ENCODE data around the gene CCDC187.

The CCDC187 gene

GRCh38 chr9:136222166-136222905 is 81.6 kb downstream of the CCDC187 start:
- DNase-seq: no peak

GRCh38 chr9:136220017-136220729 is 83.7 kb downstream of the CCDC187 start:
- DNase-seq: peak; percentile 85

GRCh38 chr9:136219276-136219675 is 84.6 kb downstream of the CCDC187 start:
- DNase-seq: peak; percentile 41

- no peak for DNase-seq
Observed at GRCh38 chr9:136218673-136219072, 85.2 kb downstream of the CCDC187 start.

- DNase-seq: no peak
Observed at GRCh38 chr9:136218271-136218670, 85.6 kb downstream of the CCDC187 start.

GRCh38 chr9:136216541-136217244 is 87.2 kb downstream of the CCDC187 start:
- DNase-seq: no peak

- no peak for DNase-seq
Observed at GRCh38 chr9:136213733-136214132, 90.2 kb downstream of the CCDC187 start.

GRCh38 chr9:136212345-136212950 is 91.4 kb downstream of the CCDC187 start:
- no peak for DNase-seq

GRCh38 chr9:136211441-136212344 is 92.2 kb downstream of the CCDC187 start:
- no peak for DNase-seq

- DNase-seq: no peak
Observed at GRCh38 chr9:136211006-136211405, 92.9 kb downstream of the CCDC187 start.

GRCh38 chr9:136210276-136210675 is 93.6 kb downstream of the CCDC187 start:
- no peak for DNase-seq

GRCh38 chr9:136209786-136210185 is 94.1 kb downstream of the CCDC187 start:
- DNase-seq: no peak

GRCh38 chr9:136209232-136209631 is 94.7 kb downstream of the CCDC187 start:
- DNase-seq: no peak

- DNase-seq: no peak
Observed at GRCh38 chr9:136208675-136209074, 95.2 kb downstream of the CCDC187 start.

GRCh38 chr9:136207616-136208015 is 96.3 kb downstream of the CCDC187 start:
- no peak for DNase-seq

- peak; percentile 98 for DNase-seq
Observed at GRCh38 chr9:136206602-136207275, 97.2 kb downstream of the CCDC187 start.

GRCh38 chr9:136205707-136205992 is 98.2 kb downstream of the CCDC187 start:
- DNase-seq: no peak

- DNase-seq: no peak
Observed at GRCh38 chr9:136204838-136205706, 98.8 kb downstream of the CCDC187 start, which contains the start of gene LHX3. LHX3 (minus strand) TSS chr9:136205128; CDS start chr9:136205012, 116 bp downstream.

GRCh38 chr9:136204145-136204805 is 99.6 kb downstream of the CCDC187 start:
- DNase-seq: no peak
